HEK293T (cell line): ENCODE results near the gene CEP192.

Source experiments
- CTCF ChIA-PET: fragments of 350-600 bp; formaldehyde crosslinking; extraction: SDS; loops from one replicate; lab custom pipeline; 2021; ENCODE audit warnings: antibody characterized with exemption, inconsistent platforms; lab: Yijun Ruan, JAX
- POLR2A ChIA-PET: fragments of 350-600 bp; formaldehyde crosslinking; extraction: SDS; loops from one replicate; lab custom pipeline; 2020; ENCODE audit warnings: antibody characterized with exemption, inconsistent platforms; lab: Yijun Ruan, JAX
- DNase-seq: peaks from one replicate; pipeline ENCODE4 v3.0.0; 2012; ENCODE audit warnings: mixed read lengths; ENCODE audit errors: extremely low spot score
- ARNT ChIP-seq: fragments of 450-650 bp; IDR thresholded peaks from 2 replicates; pipeline ENCODE4 v1.6.1; 2017; ENCODE audit warnings: mild to moderate bottlenecking
- BHLHE40 ChIP-seq: fragments of 450-650 bp; IDR thresholded peaks from 2 replicates; pipeline ENCODE4 v1.6.1; 2016; ENCODE audit warnings: mild to moderate bottlenecking, moderate library complexity, borderline replicate concordance
- CTBP1 ChIP-seq: fragments of 450-650 bp; IDR thresholded peaks from 2 replicates; pipeline ENCODE4 v1.6.1; 2016; ENCODE audit warnings: borderline replicate concordance
- ELF4 ChIP-seq: fragments of 450-650 bp; IDR thresholded peaks from 2 replicates; pipeline ENCODE4 v1.6.1; 2017; ENCODE audit warnings: antibody characterized with exemption
- FOXA1 ChIP-seq: fragments of 450-650 bp; IDR thresholded peaks from 2 replicates; pipeline ENCODE4 v1.6.1; 2016; ENCODE audit warnings: mild to moderate bottlenecking
- FOXK2 ChIP-seq: fragments of 450-650 bp; IDR thresholded peaks from 2 replicates; pipeline ENCODE4 v1.6.1; 2016; ENCODE audit warnings: mild to moderate bottlenecking
- FOXM1 ChIP-seq: fragments of 450-650 bp; IDR thresholded peaks from 2 replicates; pipeline ENCODE4 v1.6.1; 2017; ENCODE audit warnings: mild to moderate bottlenecking, borderline replicate concordance
- HDGF ChIP-seq: fragments of 450-650 bp; IDR thresholded peaks from 2 replicates; pipeline ENCODE4 v1.6.1; 2017; ENCODE audit warnings: antibody characterized with exemption, borderline replicate concordance
- L3MBTL2 ChIP-seq: fragments of 450-650 bp; conservative IDR thresholded peaks from 2 replicates; pipeline ENCODE4 v1.6.1; 2016; ENCODE audit warnings: mild to moderate bottlenecking
- LEF1 ChIP-seq: fragments of 450-650 bp; IDR thresholded peaks from 2 replicates; pipeline ENCODE4 v1.6.1; 2017; ENCODE audit warnings: mild to moderate bottlenecking, borderline replicate concordance
- NFRKB ChIP-seq: fragments of 450-650 bp; IDR thresholded peaks from 2 replicates; pipeline ENCODE4 v1.6.1; 2016; ENCODE audit warnings: mild to moderate bottlenecking, moderate library complexity
- SP1 ChIP-seq: fragments of 450-650 bp; IDR thresholded peaks from 2 replicates; pipeline ENCODE4 v1.6.1; 2017
- SUZ12 ChIP-seq: fragments of 450-650 bp; IDR thresholded peaks from 2 replicates; pipeline ENCODE4 v1.6.1; 2016; ENCODE audit warnings: mild to moderate bottlenecking
- TARDBP ChIP-seq: fragments of 450-650 bp; IDR thresholded peaks from 2 replicates; pipeline ENCODE4 v1.6.1; 2016
- ZNF384 ChIP-seq: fragments of 450-650 bp; IDR thresholded peaks from 2 replicates; pipeline ENCODE4 v1.6.1; 2016
- TF ChIP-seq, protein P1 (sequence below): fragments of 450-650 bp; IDR thresholded peaks from 2 replicates; pipeline ENCODE4 v1.6.1; 2016

CEP192 gene

DNA sequence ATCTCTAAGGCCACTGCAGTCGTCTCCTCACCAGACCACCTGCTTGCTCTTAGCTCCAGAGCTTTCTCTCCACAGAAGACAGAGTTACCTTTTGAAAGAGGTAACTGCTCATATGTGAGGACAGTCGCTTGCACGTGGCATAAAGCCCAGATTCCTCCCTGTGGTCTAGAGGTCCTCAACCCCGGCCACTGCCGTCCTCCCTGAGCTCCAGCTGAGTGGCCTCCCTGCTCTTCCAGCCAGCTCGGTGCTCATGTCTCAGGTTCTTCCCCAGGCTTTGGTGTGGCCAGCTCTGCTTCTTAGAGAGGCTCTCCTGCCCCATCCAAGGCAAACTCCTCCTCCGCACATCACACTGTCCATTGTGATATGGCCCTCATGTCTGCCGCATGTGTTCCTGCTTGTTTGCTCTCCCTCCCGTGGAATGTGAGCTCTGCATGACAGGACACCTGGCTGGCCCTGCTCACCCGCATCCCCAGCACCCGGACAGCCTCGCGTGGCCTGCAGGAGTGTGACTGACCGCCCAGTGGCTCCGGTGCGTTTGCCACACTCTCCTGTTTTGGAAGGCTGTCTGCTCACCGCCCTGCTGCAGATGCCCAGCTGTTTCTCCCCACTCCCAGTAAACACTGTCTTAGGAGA, 135.9 kb downstream of the CEP192 start:
- ChIA-PET CTCF (no interaction called here), POLR2A (no interaction called here)
- TF ChIP-seq HDGF (no peak), FOXM1 (no peak), FOXK2 (no peak), LEF1 (no peak), SUZ12 (no peak), SP1 (no peak), BHLHE40 (no peak), CTBP1 (no peak), FOXA1 (no peak), ELF4 (no peak), L3MBTL2 (no peak), NFRKB (no peak), ZNF384 (no peak)
- TF ChIP-seq, protein P1, sequence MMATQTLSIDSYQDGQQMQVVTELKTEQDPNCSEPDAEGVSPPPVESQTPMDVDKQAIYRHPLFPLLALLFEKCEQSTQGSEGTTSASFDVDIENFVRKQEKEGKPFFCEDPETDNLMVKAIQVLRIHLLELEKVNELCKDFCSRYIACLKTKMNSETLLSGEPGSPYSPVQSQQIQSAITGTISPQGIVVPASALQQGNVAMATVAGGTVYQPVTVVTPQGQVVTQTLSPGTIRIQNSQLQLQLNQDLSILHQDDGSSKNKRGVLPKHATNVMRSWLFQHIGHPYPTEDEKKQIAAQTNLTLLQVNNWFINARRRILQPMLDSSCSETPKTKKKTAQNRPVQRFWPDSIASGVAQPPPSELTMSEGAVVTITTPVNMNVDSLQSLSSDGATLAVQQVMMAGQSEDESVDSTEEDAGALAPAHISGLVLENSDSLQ = no peak
- no peak for DNase-seq

DNA sequence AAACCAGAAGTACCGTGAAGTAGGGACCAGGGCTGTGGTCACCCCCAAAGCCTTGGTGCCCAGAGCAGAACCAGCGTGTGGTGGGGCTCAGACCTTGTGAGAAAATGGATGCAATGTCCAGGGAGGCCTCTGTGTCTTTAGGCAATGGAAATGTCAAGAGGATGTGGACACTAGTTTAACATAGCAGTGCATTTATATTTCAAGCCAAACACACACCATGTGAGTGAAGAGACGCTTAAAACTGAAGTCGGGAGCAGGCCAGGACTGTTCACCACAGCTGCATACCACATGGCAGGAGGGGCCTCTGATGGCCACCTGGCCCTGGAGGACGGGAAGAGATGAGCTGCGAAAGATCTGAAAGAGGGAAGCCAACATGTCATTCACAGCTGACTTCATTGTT, 140.1 kb downstream of the CEP192 start:
- ChIA-PET CTCF (no interaction called here), POLR2A (no interaction called here)
- DNase-seq = no peak
- TF ChIP-seq LEF1 (no peak), FOXK2 (no peak), L3MBTL2 (no peak), SP1 (no peak), FOXM1 (no peak), FOXA1 (no peak), ARNT (no peak), ELF4 (no peak), NFRKB (no peak)
- TF ChIP-seq, protein P1 = no peak

DNA sequence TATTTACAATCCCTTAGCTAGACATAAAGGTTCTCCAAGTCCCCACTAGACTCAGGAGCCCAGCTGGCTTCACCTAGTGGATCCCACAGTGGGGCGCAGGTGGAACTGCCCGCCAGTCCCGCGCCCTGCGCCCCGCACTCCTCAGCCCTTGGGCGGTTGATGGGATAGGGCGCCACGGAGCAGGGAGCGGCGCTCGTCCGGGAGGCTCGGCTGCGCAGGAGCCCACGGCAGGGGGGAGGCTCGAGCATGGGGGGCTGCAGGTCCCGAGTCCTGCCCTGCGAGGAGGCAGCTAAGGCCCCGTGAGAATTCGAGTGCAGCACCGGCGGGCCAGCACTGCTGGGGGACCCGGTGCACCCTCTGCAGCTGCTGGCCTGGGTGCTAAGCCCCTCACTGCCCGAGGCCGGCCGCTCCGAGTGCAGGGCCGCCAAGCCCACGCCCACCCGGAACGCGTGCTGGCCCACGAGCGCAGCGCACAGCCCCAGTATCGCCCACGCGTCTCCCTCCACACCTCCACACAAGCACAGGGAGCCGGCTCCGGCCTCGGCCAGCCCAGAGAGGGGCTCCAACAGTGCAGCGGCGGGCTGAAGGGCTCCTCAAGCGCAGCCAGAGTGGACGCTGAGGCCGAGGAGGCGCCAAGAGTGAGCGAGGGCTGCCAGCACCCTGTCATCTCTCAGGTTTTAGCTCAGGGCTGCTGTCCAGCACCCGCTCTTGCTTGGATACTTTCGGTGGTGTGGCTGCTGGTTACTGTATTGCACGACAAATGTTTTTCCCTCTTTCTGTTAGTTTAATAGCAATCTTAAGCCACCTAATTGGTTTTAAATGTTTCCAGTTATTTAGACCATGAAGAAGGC, 143.6 kb downstream of the CEP192 start:
- ChIA-PET CTCF (no interaction called here), POLR2A (no interaction called here)
- DNase-seq = no peak
- no peak for TF ChIP-seq ARNT
- no peak for TF ChIP-seq HDGF
- no peak for TF ChIP-seq FOXM1
- no peak for TF ChIP-seq ELF4
- no peak for TF ChIP-seq CTBP1
- no peak for TF ChIP-seq TARDBP
- no peak for TF ChIP-seq LEF1
- TF ChIP-seq FOXA1 = no peak
- no peak for TF ChIP-seq SUZ12
- TF ChIP-seq FOXK2 = no peak
- no peak for TF ChIP-seq L3MBTL2
- no peak for TF ChIP-seq NFRKB
- no peak for TF ChIP-seq ZNF384
- TF ChIP-seq, protein P1 = no peak
- no peak for TF ChIP-seq SP1
- no peak for TF ChIP-seq BHLHE40

DNA sequence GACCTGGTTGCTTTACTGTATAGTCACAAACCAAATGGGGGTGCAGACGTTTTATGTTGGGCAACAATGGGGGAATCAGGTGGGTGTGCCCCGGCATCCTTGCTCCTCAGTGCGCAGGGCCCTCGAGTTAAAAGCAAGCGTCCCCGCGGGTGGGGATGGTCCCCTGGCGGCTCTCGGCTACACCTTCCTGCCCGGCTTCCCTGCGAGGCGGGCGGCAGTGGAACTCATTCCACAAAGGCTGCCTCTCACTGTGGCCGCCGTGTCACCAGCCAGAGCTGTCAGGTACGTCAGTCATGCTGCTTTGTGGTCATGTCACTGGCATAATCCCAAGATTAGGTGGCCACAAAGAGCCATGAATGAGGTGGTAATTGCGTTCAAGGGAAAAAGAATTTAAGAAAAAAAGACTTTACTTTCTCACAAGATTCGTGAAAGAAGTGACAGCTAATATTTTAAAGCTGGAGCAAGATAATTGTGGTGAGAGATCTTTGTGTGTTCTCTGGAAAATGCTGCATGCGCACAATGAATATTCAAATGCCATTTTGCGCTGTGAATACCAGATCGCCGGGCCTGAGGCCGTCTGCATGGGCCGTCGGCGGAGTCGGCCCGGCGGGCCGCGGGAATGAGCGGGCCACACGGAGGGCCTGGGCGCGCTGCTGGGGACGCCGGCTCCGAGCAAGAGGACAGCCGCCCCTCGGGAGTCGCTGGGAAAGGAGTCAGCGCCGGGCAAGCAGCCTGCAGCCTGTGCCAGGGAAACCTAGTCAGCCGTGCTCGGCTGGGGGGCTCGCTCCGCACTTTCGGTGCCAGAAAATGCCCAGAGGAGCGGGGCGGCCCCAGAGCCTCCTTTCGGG, 145.1 kb downstream of the CEP192 start:
- ChIA-PET CTCF (no interaction called here), POLR2A (no interaction called here)
- TF ChIP-seq ZNF384 (no peak), TARDBP (no peak), ARNT (no peak), FOXA1 (no peak), ELF4 (no peak), HDGF (no peak), L3MBTL2 (no peak), SP1 (no peak), LEF1 (no peak), SUZ12 (no peak), FOXK2 (no peak)
- DNase-seq = no peak
